K562 (cell line): ENCODE measurements around the gene SERPINF2. TPM values are rescaled to one million over a fixed set of nuclear protein-coding genes. Genes with fewer than 3 reads are reported as not detected.

Experiments
- ETS1 ChIP-seq: conservative IDR thresholded peaks from 2 replicates; pipeline ENCODE4 v1.6.1; 2011; ENCODE audit warnings: low read depth, mild to moderate bottlenecking, low read length; ENCODE audit not compliant: control insufficient read depth
- FOXO4 ChIP-seq: fragments of 450-650 bp; formaldehyde crosslinking; IDR thresholded peaks from 2 replicates; pipeline ENCODE4 v1.4.0; 2020; ENCODE audit warnings: mild to moderate bottlenecking, moderate library complexity
- GTF2E2 ChIP-seq: fragments of 200-800 bp; sonication (Bioruptor generic); IDR thresholded peaks from 2 replicates; pipeline ENCODE4 v1.6.1; 2016; ENCODE audit warnings: missing genetic modification characterization, missing compliant biosample characterization
- MAFF ChIP-seq: IDR thresholded peaks from 2 replicates; pipeline ENCODE4 v1.6.1; 2012; ENCODE audit warnings: low read length, improper control_type of control experiment
- MAFK ChIP-seq: IDR thresholded peaks from 2 replicates; pipeline ENCODE4 v1.6.1; 2011; ENCODE audit warnings: low read length, improper control_type of control experiment
- MLLT1 ChIP-seq, 2 experiments: fragments of 450-650 bp; IDR thresholded peaks; 2 replicates each; pipeline ENCODE4 v1.6.1; 2016
- MLX ChIP-seq, 2 experiments: fragments of 450-650 bp in 1 of 2; sonication (generic) in 1 of 2; formaldehyde crosslinking; conservative IDR thresholded peaks; 2 replicates each; pipeline versions ENCODE4 v1.4.0 to v1.8.1; 2020 to 2022; ENCODE audit warnings: mild to moderate bottlenecking in 1 of 2, missing genetic modification reagents in 1 of 2
- POLR2AphosphoS2 ChIP-seq: IDR thresholded peaks from 2 replicates; pipeline ENCODE4 v1.6.1; 2012; ENCODE audit warnings: low read length, improper control_type of control experiment
- RFX5 ChIP-seq: IDR thresholded peaks from 2 replicates; pipeline ENCODE4 v1.6.1; 2011; ENCODE audit warnings: low read depth, mild to moderate bottlenecking, improper control_type of control experiment, low read length
- RNF2 ChIP-seq: sonication (generic); IDR thresholded peaks from 2 replicates; pipeline ENCODE4 v1.6.1; 2016
- TAF9B ChIP-seq: fragments of 450-650 bp; IDR thresholded peaks from 2 replicates; pipeline ENCODE4 v1.6.1; 2018; ENCODE audit warnings: mild to moderate bottlenecking; ENCODE audit not compliant: partially characterized antibody
- USF2 ChIP-seq: sonication (generic); formaldehyde crosslinking; IDR thresholded peaks from 2 replicates; pipeline ENCODE4 v1.5.0; 2020; ENCODE audit warnings: missing genetic modification reagents
- VEZF1 ChIP-seq: fragments of 200-800 bp; sonication (Bioruptor generic); IDR thresholded peaks from 2 replicates; pipeline ENCODE4 v1.6.1; 2017; ENCODE audit warnings: missing genetic modification characterization, missing compliant biosample characterization
- ZNF740 ChIP-seq, 3 experiments: fragments of 200-800 bp in 1 of 3; sonication (Bioruptor generic) in 1 of 3; sonication (generic) in 1 of 3; formaldehyde crosslinking in 1 of 3; IDR thresholded peaks; 2 replicates each; pipeline versions ENCODE4 v1.6.1 to v1.8.0; 2016 to 2022; ENCODE audit warnings: mild to moderate bottlenecking in 2 of 3, missing compliant biosample characterization in 2 of 3, missing genetic modification characterization in 2 of 3, missing genetic modification reagents in 1 of 3
- ZNF77 ChIP-seq: fragments of 250-450 bp; sonication (Bioruptor Pico); IDR thresholded peaks from 2 replicates; pipeline ENCODE4 v1.5.0; 2020
- polyA plus RNA-seq, 8 experiments: library from polyadenylated mRNA; depleted of rRNA in 4 of 8; stranded (reverse) in 5 of 8; unstranded in 3 of 8; fragments of >200 nt; fragmentation: Nextera tagmentation in 2 of 8; fragmentation: Illumina TruSeq in 1 of 8; extraction: Ambion mirVana in 2 of 8; extraction: Trizol in 1 of 8; gene quantifications; 2 replicates each; pipeline versions ENCODE4 v1.2.1 to v1.2.3, GENCODE V29; 2011 to 2014; ENCODE audit warnings: inconsistent platforms in 1 of 8, missing spikeins in 1 of 8
- total RNA-seq, 7 experiments: library from RNA; depleted of rRNA in 6 of 7; stranded (reverse); fragments of >200 nt in 6 of 7; fragmentation: Illumina TruSeq in 2 of 7; extraction: Trizol in 2 of 7; gene quantifications; 2 replicates each; pipeline versions ENCODE4 v1.2.1 to v1.2.3, GENCODE V29; 2011 to 2021; ENCODE audit warnings: low replicate concordance in 1 of 7

The SERPINF2 gene
- total and polyA plus RNA-seq, 9 of the 15 experiments (the other 6 are each of a cell fraction or from before 2014, with no cell fraction given): 0.22 TPM; not detected in 8

GRCh38 chr17:1716912-1717695 lies 25.6 kb upstream of the SERPINF2 start (continued):
- no peak for TF ChIP-seq FOXO4 (CRISPR knock-in tag)
- TF ChIP-seq MAFK: peak; percentile 88
- TF ChIP-seq ETS1: peak; percentile 89
- TF ChIP-seq RFX5: peak; percentile 91
- no peak for TF ChIP-seq MLX (CRISPR knock-in tag; conservative IDR thresholded peaks at IDR 0.05)
- TF ChIP-seq ZNF740 (CRISPR knock-in tag; IDR thresholded peaks at IDR 0.05): no peak
- no peak for TF ChIP-seq ZNF740 (tag; IDR thresholded peaks at IDR 0.05)
- TF ChIP-seq ZNF77 (CRISPR knock-in tag): no peak
- TF ChIP-seq MAFF: peak; percentile 90
- peak; percentile 49 for TF ChIP-seq VEZF1
- peak; percentile 61 for TF ChIP-seq USF2 (CRISPR knock-in tag)
- peak; percentile 73 for TF ChIP-seq RNF2
- TF ChIP-seq TAF9B: peak; percentile 100
- TF ChIP-seq GTF2E2 (tag): peak; percentile 50; the same call in 1 of the 2 replicates
- no peak; the same call in 1 of the 2 replicates for TF ChIP-seq POLR2AphosphoS2
- TF ChIP-seq MLLT1 (IDR thresholded peaks at IDR 0.05): peak; percentile 13 to 18; a peak in 1 of 4 replicates
